ENCODE measurements around the gene METTL18. TPM values are rescaled to one million over a fixed set of nuclear protein-coding genes. Genes with fewer than 3 reads are reported as not detected.

METTL18 gene
- polyA plus RNA-seq, 1 donor from 2014 or later: 7.0 TPM

DNA sequence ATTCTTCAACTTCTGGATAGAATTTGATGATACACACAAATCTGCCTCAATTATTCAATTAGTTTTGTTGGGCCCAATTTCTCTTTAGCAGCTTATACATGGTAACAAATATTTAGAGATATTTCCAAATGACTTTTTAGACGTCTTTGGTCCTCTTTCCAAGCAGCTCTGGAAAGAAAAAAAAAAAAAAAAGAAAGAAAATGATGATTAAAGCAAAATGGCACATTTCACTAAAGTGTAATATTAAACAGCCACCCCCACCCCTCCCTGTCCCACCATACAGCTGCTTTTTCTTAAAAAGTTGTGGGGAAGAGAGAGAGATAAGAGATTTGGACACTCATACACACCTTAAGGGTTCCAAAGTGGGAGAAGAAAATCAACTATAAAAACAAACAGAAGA, 977 bp downstream of the METTL18 start:
- H3K27me3 ChIP-seq (ENCODE audit: insufficient read depth, low read depth, low read length): no peaks in the 10 kb centered on the region
- TF ChIP-seq EP300 (conservative IDR thresholded peaks at IDR 0.05; ENCODE audit: poor library complexity, severe bottlenecking): no peak
- no peak for TF ChIP-seq TAF1 (IDR thresholded peaks at IDR 0.05; ENCODE audit: low read depth)
- TF ChIP-seq EZH2 (IDR thresholded peaks at IDR 0.05; ENCODE audit: borderline replicate concordance, insufficient read depth, low read length, poor library complexity, severe bottlenecking): no peak
- TF ChIP-seq, protein P1, sequence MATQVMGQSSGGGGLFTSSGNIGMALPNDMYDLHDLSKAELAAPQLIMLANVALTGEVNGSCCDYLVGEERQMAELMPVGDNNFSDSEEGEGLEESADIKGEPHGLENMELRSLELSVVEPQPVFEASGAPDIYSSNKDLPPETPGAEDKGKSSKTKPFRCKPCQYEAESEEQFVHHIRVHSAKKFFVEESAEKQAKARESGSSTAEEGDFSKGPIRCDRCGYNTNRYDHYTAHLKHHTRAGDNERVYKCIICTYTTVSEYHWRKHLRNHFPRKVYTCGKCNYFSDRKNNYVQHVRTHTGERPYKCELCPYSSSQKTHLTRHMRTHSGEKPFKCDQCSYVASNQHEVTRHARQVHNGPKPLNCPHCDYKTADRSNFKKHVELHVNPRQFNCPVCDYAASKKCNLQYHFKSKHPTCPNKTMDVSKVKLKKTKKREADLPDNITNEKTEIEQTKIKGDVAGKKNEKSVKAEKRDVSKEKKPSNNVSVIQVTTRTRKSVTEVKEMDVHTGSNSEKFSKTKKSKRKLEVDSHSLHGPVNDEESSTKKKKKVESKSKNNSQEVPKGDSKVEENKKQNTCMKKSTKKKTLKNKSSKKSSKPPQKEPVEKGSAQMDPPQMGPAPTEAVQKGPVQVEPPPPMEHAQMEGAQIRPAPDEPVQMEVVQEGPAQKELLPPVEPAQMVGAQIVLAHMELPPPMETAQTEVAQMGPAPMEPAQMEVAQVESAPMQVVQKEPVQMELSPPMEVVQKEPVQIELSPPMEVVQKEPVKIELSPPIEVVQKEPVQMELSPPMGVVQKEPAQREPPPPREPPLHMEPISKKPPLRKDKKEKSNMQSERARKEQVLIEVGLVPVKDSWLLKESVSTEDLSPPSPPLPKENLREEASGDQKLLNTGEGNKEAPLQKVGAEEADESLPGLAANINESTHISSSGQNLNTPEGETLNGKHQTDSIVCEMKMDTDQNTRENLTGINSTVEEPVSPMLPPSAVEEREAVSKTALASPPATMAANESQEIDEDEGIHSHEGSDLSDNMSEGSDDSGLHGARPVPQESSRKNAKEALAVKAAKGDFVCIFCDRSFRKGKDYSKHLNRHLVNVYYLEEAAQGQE (IDR thresholded peaks at IDR 0.05; ENCODE audit: borderline replicate concordance): no peak
- TF ChIP-seq, protein P2, sequence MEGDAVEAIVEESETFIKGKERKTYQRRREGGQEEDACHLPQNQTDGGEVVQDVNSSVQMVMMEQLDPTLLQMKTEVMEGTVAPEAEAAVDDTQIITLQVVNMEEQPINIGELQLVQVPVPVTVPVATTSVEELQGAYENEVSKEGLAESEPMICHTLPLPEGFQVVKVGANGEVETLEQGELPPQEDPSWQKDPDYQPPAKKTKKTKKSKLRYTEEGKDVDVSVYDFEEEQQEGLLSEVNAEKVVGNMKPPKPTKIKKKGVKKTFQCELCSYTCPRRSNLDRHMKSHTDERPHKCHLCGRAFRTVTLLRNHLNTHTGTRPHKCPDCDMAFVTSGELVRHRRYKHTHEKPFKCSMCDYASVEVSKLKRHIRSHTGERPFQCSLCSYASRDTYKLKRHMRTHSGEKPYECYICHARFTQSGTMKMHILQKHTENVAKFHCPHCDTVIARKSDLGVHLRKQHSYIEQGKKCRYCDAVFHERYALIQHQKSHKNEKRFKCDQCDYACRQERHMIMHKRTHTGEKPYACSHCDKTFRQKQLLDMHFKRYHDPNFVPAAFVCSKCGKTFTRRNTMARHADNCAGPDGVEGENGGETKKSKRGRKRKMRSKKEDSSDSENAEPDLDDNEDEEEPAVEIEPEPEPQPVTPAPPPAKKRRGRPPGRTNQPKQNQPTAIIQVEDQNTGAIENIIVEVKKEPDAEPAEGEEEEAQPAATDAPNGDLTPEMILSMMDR (IDR thresholded peaks at IDR 0.05; ENCODE audit: poor library complexity, severe bottlenecking): no peak
- no peak for TF ChIP-seq RAD21 (conservative IDR thresholded peaks at IDR 0.05)
- no peak for TF ChIP-seq SMC3 (conservative IDR thresholded peaks at IDR 0.05; ENCODE audit: poor library complexity)
- no peak for TF ChIP-seq POLR2AphosphoS5 (IDR thresholded peaks at IDR 0.05)
- no peak for TF ChIP-seq MXI1 (conservative IDR thresholded peaks at IDR 0.05; ENCODE audit: poor library complexity, severe bottlenecking)
- peak overlapping the region; percentile 84 for H3K9ac ChIP-seq (ENCODE audit: low read length)
- no peaks in the 10 kb centered on the region for H3K9me2 ChIP-seq (ENCODE audit: insufficient read depth, low read length)
- H3F3A ChIP-seq (ENCODE audit: insufficient read depth, low read length, poor library complexity, severe bottlenecking): no peaks in the 10 kb centered on the region
- peak overlapping the region; percentile 82 for H3K4me3 ChIP-seq (ENCODE audit: low read length)
- H3K36me3 ChIP-seq (ENCODE audit: insufficient read depth, low read length): peaks cover 4% of the 10 kb centered on the region
- H4K20me1 ChIP-seq (ENCODE audit: insufficient read depth): no peaks in the 10 kb centered on the region
- H3K79me2 ChIP-seq (replicated peaks; ENCODE audit: insufficient read depth, low read length): peaks cover 12% of the 10 kb centered on the region
- H2AFZ ChIP-seq (ENCODE audit: low read depth, low read length): peak overlapping the region; percentile 100
- peak overlapping the region; percentile 92 for H3K4me2 ChIP-seq (ENCODE audit: low read length)
- H3K9me3 ChIP-seq (ENCODE audit: low read length): no peaks in the 10 kb centered on the region
- H3K27ac ChIP-seq (ENCODE audit: low read length): no peak overlapping the region

DNA sequence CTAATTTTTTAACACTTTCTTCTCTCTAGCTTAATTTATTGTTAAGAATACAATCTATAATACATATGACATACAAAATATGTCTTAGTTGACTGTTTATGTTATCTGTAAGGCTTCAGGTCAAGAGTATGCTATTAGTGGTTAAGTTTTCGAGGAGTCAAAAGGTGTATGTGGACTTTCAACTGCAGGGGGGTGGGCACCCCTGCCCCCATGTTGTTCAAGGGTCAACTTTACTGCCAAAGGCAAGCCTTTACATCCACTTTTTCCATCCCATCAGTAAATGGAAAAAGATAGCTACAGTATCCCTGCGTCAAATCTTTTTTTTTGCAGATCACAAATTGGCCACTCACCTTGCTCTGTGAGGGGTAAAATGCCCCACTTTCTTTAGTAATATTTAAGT, 6.3 kb downstream of the METTL18 start:
- H3K79me2 ChIP-seq (replicated peaks; ENCODE audit: insufficient read depth, low read length): no peaks in the 10 kb centered on the region
- H3K27ac ChIP-seq (ENCODE audit: low read length): no peak overlapping the region

More for the DNA sequence above, 6.3 kb downstream of the METTL18 start:
- no peaks in the 10 kb centered on the region for H3K9me3 ChIP-seq (ENCODE audit: low read length)
- no peak overlapping the region for H3K4me2 ChIP-seq (ENCODE audit: low read length)
- no peaks in the 10 kb centered on the region for H4K20me1 ChIP-seq (ENCODE audit: insufficient read depth)
- H3K9ac ChIP-seq (ENCODE audit: low read length): no peak overlapping the region
- no peak overlapping the region for H2AFZ ChIP-seq (ENCODE audit: low read depth, low read length)
- peaks cover 4% of the 10 kb centered on the region for H3K36me3 ChIP-seq (ENCODE audit: insufficient read depth, low read length)
- H3K9me2 ChIP-seq (ENCODE audit: insufficient read depth, low read length): no peaks in the 10 kb centered on the region
- H3K27me3 ChIP-seq (ENCODE audit: insufficient read depth, low read depth, low read length): no peaks in the 10 kb centered on the region
- no peaks in the 10 kb centered on the region for H3F3A ChIP-seq (ENCODE audit: insufficient read depth, low read length, poor library complexity, severe bottlenecking)
- TF ChIP-seq SMC3 (conservative IDR thresholded peaks at IDR 0.05; ENCODE audit: poor library complexity) (no peak), EZH2 (IDR thresholded peaks at IDR 0.05; ENCODE audit: borderline replicate concordance, insufficient read depth, low read length, poor library complexity, severe bottlenecking) (no peak), RAD21 (conservative IDR thresholded peaks at IDR 0.05) (no peak), TAF1 (IDR thresholded peaks at IDR 0.05; ENCODE audit: low read depth) (no peak), POLR2AphosphoS5 (IDR thresholded peaks at IDR 0.05) (no peak), EP300 (conservative IDR thresholded peaks at IDR 0.05; ENCODE audit: poor library complexity, severe bottlenecking) (no peak), MXI1 (conservative IDR thresholded peaks at IDR 0.05; ENCODE audit: poor library complexity, severe bottlenecking) (no peak)
- TF ChIP-seq, protein P2 (IDR thresholded peaks at IDR 0.05; ENCODE audit: poor library complexity, severe bottlenecking): no peak
- TF ChIP-seq, protein P1 (IDR thresholded peaks at IDR 0.05; ENCODE audit: borderline replicate concordance): no peak
- no peak overlapping the region for H3K4me3 ChIP-seq (ENCODE audit: low read length)
